Fibroblast of skin of right quadriceps (primary cell): Measurements from ENCODE around the gene PLEKHG4B.
A peak's percentile ranks its signal among the peaks of the same experiment; 100 is the strongest.

ENCODE experiments used
- DNase-seq: peaks from one replicate; pipeline ENCODE4 v3.0.0-alpha.2; 2013

Gene PLEKHG4B

GRCh38 chr5:76358-77169, 15.4 kb upstream of the PLEKHG4B start:
- DNase-seq, result no peak

- no peak for DNase-seq
Measured at GRCh38 chr5:77170-77501, 14.8 kb upstream of the PLEKHG4B start.

GRCh38 chr5:77546-77945, 14.4 kb upstream of the PLEKHG4B start:
- DNase-seq, result no peak

- DNase-seq, result peak; percentile 53
Measured at GRCh38 chr5:77957-78804, 13.8 kb upstream of the PLEKHG4B start.

GRCh38 chr5:78805-79149, 13.2 kb upstream of the PLEKHG4B start:
- no peak for DNase-seq

GRCh38 chr5:79263-79662, 12.7 kb upstream of the PLEKHG4B start:
- DNase-seq, result no peak

GRCh38 chr5:79821-80220, 12.1 kb upstream of the PLEKHG4B start:
- no peak for DNase-seq

- no peak for DNase-seq
Measured at GRCh38 chr5:81391-82021, 10.5 kb upstream of the PLEKHG4B start.

- peak; percentile 63 for DNase-seq
Measured at GRCh38 chr5:82097-82496, 9.9 kb upstream of the PLEKHG4B start.

- DNase-seq, result no peak
Measured at GRCh38 chr5:82570-82969, 9.4 kb upstream of the PLEKHG4B start.

GRCh38 chr5:83029-83428, 8.9 kb upstream of the PLEKHG4B start:
- no peak for DNase-seq

- DNase-seq, result no peak
Measured at GRCh38 chr5:85334-85995, 6.5 kb upstream of the PLEKHG4B start.

GRCh38 chr5:89337-90286, 2.4 kb upstream of the PLEKHG4B start:
- no peak for DNase-seq

- DNase-seq, result no peak
Measured at GRCh38 chr5:90590-91547, 1.1 kb upstream of the PLEKHG4B start.

- DNase-seq, result no peak
Measured at GRCh38 chr5:92401-93220, 643 bp downstream of the PLEKHG4B start.

GRCh38 chr5:93221-93980, 1.4 kb downstream of the PLEKHG4B start:
- no peak for DNase-seq

GRCh38 chr5:94113-94892, 2.3 kb downstream of the PLEKHG4B start:
- DNase-seq, result no peak

- DNase-seq, result no peak
Measured at GRCh38 chr5:95241-95980, 3.4 kb downstream of the PLEKHG4B start.
